HCT116 (cell line): ENCODE measurements around the gene SLC25A53. TPM values are rescaled to one million over a fixed set of nuclear protein-coding genes. Genes with fewer than 3 reads are reported as not detected.

ENCODE experiments used
- ATAC-seq: fragments of 200-7000 bp; cut with Tn5 transposase; 2 replicates; pipeline ENCODE4 v1.9.1; 2020; ENCODE audit warnings: mild to moderate bottlenecking, moderate library complexity
- BruUV-seq: library from RNA; stranded (reverse); fragments of 400-500 nt; replicated peaks from 2 replicates; lab custom pipeline; 2021; lab: Mats Ljungman, UMichigan
- CTCF ChIA-PET: fragments of 300-600 bp; sonication (Branson Sonifier 250); formaldehyde crosslinking; loops from one replicate; lab custom pipeline; 2021; ENCODE audit warnings: antibody characterized with exemption; lab: Charles Lee
- POLR2A ChIA-PET: fragments of 300-600, 350-600 bp; sonication (Branson Sonifier 250); formaldehyde crosslinking; loops from one replicate; lab custom pipeline; 2021; ENCODE audit warnings: antibody characterized with exemption; lab: Charles Lee
- RAD21 ChIA-PET, 2 experiments: fragments of 300-600 bp; sonication (Branson Sonifier 250); formaldehyde crosslinking; loops; one replicate each; lab custom pipeline; 2023; ENCODE audit warnings: low total read pairs in 2 of 2; ENCODE audit not compliant: uncharacterized antibody in 2 of 2, unreplicated experiment in 2 of 2, low non-redundant PET in 1 of 2; lab: Charles Lee
- DNase-seq: peaks from one replicate; pipeline ENCODE4 v3.0.0-alpha.2; 2010; ENCODE audit warnings: low read depth, low spot score
- H2AFZ ChIP-seq: fragments of 200-600 bp; shearing (Covaris generic), sonication (generic); 2 replicates; pipeline ENCODE4 v1.6.1; 2017; ENCODE audit warnings: low read depth, mixed run types, mixed read lengths, antibody characterized with exemption, low read length; ENCODE audit not compliant: poor library complexity, severe bottlenecking
- H3K27ac ChIP-seq: 2 replicates; pipeline ENCODE4 v1.5.1; 2012; ENCODE audit warnings: low read depth, low read length
- H3K27me3 ChIP-seq: fragments of 200-600 bp; sonication (generic); 2 replicates; pipeline ENCODE4 v1.6.1; 2016; ENCODE audit warnings: mixed run types, low read length, mixed read lengths; ENCODE audit not compliant: insufficient read depth
- H3K36me3 ChIP-seq, 2 experiments: fragments of 200-500 bp in 1 of 2; fragments of 200-600 bp in 1 of 2; sonication (Bioruptor generic) in 1 of 2; sonication (generic) in 1 of 2; 2 replicates each; pipeline versions ENCODE4 v1.5.1 to v1.6.1; 2014 to 2016; ENCODE audit warnings: low read length in 2 of 2, inconsistent platforms in 1 of 2, mixed read lengths in 1 of 2, mixed run types in 1 of 2; ENCODE audit not compliant: insufficient read depth in 2 of 2, control insufficient read depth in 1 of 2
- H3K4me1 ChIP-seq, 2 experiments: fragments of 200-600 bp in 1 of 2; sonication (generic) in 1 of 2; 2 replicates each; pipeline versions ENCODE4 v1.5.1 to v1.6.1; 2012 to 2017; ENCODE audit warnings: low read length in 2 of 2, inconsistent platforms in 1 of 2, mild to moderate bottlenecking in 1 of 2, mixed read lengths in 1 of 2, mixed run types in 1 of 2, moderate library complexity in 1 of 2; ENCODE audit not compliant: insufficient read depth in 2 of 2, control insufficient read depth in 1 of 2
- H3K4me2 ChIP-seq: fragments of 200-600 bp; sonication (generic); 2 replicates; pipeline ENCODE4 v1.6.1; 2017; ENCODE audit warnings: mixed run types, low read length, mixed read lengths
- H3K4me3 ChIP-seq, 2 experiments: fragments of 200-600 bp in 1 of 2; sonication (generic) in 1 of 2; replicated peaks in 1 of 2; 2 replicates each; pipeline ENCODE4 v1.5.1; 2011 to 2016; ENCODE audit warnings: low read length in 2 of 2, control low read depth in 1 of 2, low read depth in 1 of 2, mild to moderate bottlenecking in 1 of 2, mixed read lengths in 1 of 2, mixed run types in 1 of 2
- H3K79me2 ChIP-seq: fragments of 200-600 bp; sonication (generic); 2 replicates; pipeline ENCODE4 v1.6.1; 2017; ENCODE audit warnings: mild to moderate bottlenecking, mixed run types, low read length, moderate library complexity, mixed read lengths; ENCODE audit not compliant: insufficient read depth
- H3K9ac ChIP-seq: fragments of 200-600 bp; sonication (generic); 2 replicates; pipeline ENCODE4 v1.6.1; 2016; ENCODE audit warnings: low read length, mixed read lengths
- H3K9me2 ChIP-seq: fragments of 200-600 bp; sonication (generic), shearing (Covaris generic); 2 replicates; pipeline ENCODE4 v1.6.1; 2017; ENCODE audit warnings: mixed run types, mild to moderate bottlenecking, moderate library complexity; ENCODE audit not compliant: insufficient read depth
- H3K9me3 ChIP-seq, 2 experiments: fragments of 200-500 bp in 1 of 2; fragments of 200-600 bp in 1 of 2; sonication (Bioruptor generic) in 1 of 2; sonication (generic) in 1 of 2; 2 replicates each; pipeline ENCODE4 v1.6.1; 2014 to 2017; ENCODE audit warnings: low read length in 2 of 2, mixed read lengths in 2 of 2, inconsistent platforms in 1 of 2, low read depth in 1 of 2, mild to moderate bottlenecking in 1 of 2, mixed run types in 1 of 2, moderate library complexity in 1 of 2; ENCODE audit not compliant: control insufficient read depth in 1 of 2, insufficient read depth in 1 of 2
- H4K20me1 ChIP-seq: fragments of 200-600 bp; sonication (generic), shearing (Covaris generic); 2 replicates; pipeline ENCODE4 v1.6.1; 2017; ENCODE audit warnings: mixed run types, mild to moderate bottlenecking, moderate library complexity; ENCODE audit not compliant: insufficient read depth
- CBX3 ChIP-seq: IDR thresholded peaks from 2 replicates; pipeline ENCODE4 v1.6.1; 2012; ENCODE audit warnings: low read depth
- CEBPB ChIP-seq: IDR thresholded peaks from 2 replicates; pipeline ENCODE4 v1.6.1; 2012; ENCODE audit warnings: low read depth
- ELF1 ChIP-seq: IDR thresholded peaks from 2 replicates; pipeline ENCODE4 v1.6.1; 2012; ENCODE audit warnings: low read depth, borderline replicate concordance
- FOSL1 ChIP-seq: IDR thresholded peaks from 2 replicates; pipeline ENCODE4 v1.6.1; 2012; ENCODE audit warnings: low read depth
- SRF ChIP-seq: IDR thresholded peaks from 2 replicates; pipeline ENCODE4 v1.6.1; 2012; ENCODE audit warnings: low read depth
- TCF7L2 ChIP-seq: IDR thresholded peaks from 2 replicates; pipeline ENCODE4 v1.7.0; 2011; ENCODE audit warnings: borderline replicate concordance, inconsistent platforms; ENCODE audit not compliant: insufficient read depth, insufficient read length; ENCODE audit errors: extremely low read depth
- intact Hi-C: fragments of 100-400 bp; cut with micrococcal nuclease; formaldehyde crosslinking; loops from 2 replicates; pipeline ENCODE4 v1.10.0; 2022
- total RNA-seq: library from RNA; stranded (reverse); gene quantifications from one replicate; pipeline ENCODE4 v1.2.1, GENCODE V29; 2021; ENCODE audit not compliant: unreplicated experiment
- TF ChIP-seq, protein P1 (sequence below), 3 experiments: fragments of 200-600 bp in 1 of 3; sonication (generic) in 1 of 3; IDR thresholded peaks in 2 of 3; conservative IDR thresholded peaks in 1 of 3; 2 replicates each; pipeline ENCODE4 v1.5.1; 2012 to 2017; ENCODE audit warnings: low read depth in 2 of 3, low read length in 2 of 3, antibody characterized with exemption in 1 of 3, borderline replicate concordance in 1 of 3, control low read depth in 1 of 3, mild to moderate bottlenecking in 1 of 3, mixed read lengths in 1 of 3, mixed run types in 1 of 3, moderate library complexity in 1 of 3; ENCODE audit not compliant: insufficient read depth in 1 of 3
- TF ChIP-seq, protein P2 (sequence below): IDR thresholded peaks from 2 replicates; pipeline ENCODE4 v1.6.1; 2012; ENCODE audit warnings: low read depth

The SLC25A53 gene
- total RNA-seq, 1 experiment from 2014 or later = 3.4 TPM

DNA sequence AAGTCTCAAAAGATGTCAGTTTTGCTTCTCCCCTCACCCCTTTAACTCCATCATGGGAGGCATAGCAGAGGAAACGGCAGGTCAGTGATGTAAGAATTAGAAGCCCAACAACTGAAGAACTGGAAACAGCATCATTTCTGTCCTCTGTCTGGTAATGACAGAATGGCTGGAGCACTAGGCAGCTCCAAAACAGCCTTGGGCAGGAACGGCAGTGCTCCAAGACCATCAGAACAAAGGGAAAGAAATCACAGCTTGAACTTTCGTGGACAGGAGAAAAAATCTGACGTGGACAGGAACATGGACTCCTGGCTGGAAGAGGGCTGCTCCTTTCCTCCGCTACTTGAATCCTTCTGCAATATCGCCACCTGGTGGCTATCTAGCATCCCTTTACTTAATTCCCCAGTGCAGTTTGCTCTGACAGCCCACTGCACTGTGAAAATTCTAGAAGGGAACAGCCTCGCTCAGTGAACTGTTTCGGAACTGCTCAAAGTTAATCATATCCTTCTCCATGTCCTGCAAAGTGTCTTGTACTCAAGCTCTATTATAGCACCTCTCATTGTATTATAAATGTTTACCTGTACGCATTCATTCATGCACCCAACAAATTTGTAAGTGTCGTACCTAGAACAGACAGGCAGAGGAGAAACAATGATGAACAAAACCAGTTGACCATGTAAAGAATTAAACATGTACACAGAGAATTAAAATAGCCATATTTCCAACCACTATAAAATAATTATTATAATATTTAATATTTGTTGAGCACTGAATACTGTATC lies 20.4 kb downstream of the SLC25A53 start (continued):
- TF ChIP-seq, protein P1, sequence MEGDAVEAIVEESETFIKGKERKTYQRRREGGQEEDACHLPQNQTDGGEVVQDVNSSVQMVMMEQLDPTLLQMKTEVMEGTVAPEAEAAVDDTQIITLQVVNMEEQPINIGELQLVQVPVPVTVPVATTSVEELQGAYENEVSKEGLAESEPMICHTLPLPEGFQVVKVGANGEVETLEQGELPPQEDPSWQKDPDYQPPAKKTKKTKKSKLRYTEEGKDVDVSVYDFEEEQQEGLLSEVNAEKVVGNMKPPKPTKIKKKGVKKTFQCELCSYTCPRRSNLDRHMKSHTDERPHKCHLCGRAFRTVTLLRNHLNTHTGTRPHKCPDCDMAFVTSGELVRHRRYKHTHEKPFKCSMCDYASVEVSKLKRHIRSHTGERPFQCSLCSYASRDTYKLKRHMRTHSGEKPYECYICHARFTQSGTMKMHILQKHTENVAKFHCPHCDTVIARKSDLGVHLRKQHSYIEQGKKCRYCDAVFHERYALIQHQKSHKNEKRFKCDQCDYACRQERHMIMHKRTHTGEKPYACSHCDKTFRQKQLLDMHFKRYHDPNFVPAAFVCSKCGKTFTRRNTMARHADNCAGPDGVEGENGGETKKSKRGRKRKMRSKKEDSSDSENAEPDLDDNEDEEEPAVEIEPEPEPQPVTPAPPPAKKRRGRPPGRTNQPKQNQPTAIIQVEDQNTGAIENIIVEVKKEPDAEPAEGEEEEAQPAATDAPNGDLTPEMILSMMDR (IDR thresholded peaks at IDR 0.05 in 2 of 3, conservative IDR thresholded peaks at IDR 0.05 in 1 of 3; ENCODE audit: borderline replicate concordance in 1 of 3, insufficient read depth in 1 of 3, low read depth in 2 of 3, low read length in 2 of 3) = peak; percentile 49 to 56 (median 54); a peak in 5 of 6 replicates
- TF ChIP-seq TCF7L2 (no peak), CEBPB (no peak)

DNA sequence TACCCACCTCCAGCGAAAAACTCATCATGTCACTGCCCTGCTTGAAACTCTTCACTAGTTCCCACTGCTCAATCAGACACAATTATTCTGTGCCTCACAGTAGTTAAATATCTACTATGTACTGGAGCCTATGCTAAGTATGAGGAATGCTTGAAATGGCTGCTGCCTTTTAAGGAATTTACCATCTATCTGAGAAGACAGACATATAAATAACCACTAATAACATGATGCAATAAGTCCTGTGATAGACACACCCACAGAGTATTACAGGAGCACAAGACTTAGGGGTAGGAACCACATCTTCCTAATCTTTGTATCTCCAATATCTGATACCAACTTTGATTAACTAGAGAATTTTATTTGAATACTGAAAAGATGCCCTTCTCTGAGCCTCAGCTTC lies 21.1 kb downstream of the SLC25A53 start:
- Histone ChIP-seq H3K9me3 (no peaks in the 10 kb centered on the region), H3K79me2 (no peaks in the 10 kb centered on the region), H4K20me1 (no peaks in the 10 kb centered on the region), H3K27me3 (no peaks in the 10 kb centered on the region), H3K9ac (no peak overlapping the region), H3K4me3 (no peak overlapping the region), H3K36me3 (no peaks in the 10 kb centered on the region), H3K4me1 (0 out of 4 replicates have a peak, but pooled peaks cover 0 to 2% of the 10 kb centered on the region in 2 experiments), H3K27ac (no peak overlapping the region), H2AFZ (no peak overlapping the region), H3K4me2 (no peak overlapping the region), H3K9me2 (no peaks in the 10 kb centered on the region)
- CTCF ChIA-PET = interaction anchor here (1.4 kb wide), 1 partner anchor 291 kb away, joined by 5 read pairs; no protein-coding TSS in a partner anchor
- POLR2A ChIA-PET = no interaction called here
- ATAC-seq = no peak
- no TSS peak for BruUV-seq
- RAD21 ChIA-PET = no interaction called here
- no peak for DNase-seq
- intact Hi-C loops = loop anchor here (1.0 to 10.0 kb wide), 3 partner anchors 37 to 601 kb away; no protein-coding TSS in a partner anchor
- TF ChIP-seq, protein P2, sequence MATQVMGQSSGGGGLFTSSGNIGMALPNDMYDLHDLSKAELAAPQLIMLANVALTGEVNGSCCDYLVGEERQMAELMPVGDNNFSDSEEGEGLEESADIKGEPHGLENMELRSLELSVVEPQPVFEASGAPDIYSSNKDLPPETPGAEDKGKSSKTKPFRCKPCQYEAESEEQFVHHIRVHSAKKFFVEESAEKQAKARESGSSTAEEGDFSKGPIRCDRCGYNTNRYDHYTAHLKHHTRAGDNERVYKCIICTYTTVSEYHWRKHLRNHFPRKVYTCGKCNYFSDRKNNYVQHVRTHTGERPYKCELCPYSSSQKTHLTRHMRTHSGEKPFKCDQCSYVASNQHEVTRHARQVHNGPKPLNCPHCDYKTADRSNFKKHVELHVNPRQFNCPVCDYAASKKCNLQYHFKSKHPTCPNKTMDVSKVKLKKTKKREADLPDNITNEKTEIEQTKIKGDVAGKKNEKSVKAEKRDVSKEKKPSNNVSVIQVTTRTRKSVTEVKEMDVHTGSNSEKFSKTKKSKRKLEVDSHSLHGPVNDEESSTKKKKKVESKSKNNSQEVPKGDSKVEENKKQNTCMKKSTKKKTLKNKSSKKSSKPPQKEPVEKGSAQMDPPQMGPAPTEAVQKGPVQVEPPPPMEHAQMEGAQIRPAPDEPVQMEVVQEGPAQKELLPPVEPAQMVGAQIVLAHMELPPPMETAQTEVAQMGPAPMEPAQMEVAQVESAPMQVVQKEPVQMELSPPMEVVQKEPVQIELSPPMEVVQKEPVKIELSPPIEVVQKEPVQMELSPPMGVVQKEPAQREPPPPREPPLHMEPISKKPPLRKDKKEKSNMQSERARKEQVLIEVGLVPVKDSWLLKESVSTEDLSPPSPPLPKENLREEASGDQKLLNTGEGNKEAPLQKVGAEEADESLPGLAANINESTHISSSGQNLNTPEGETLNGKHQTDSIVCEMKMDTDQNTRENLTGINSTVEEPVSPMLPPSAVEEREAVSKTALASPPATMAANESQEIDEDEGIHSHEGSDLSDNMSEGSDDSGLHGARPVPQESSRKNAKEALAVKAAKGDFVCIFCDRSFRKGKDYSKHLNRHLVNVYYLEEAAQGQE = no peak
- TF ChIP-seq FOSL1 (no peak), ELF1 (no peak), CBX3 (no peak), SRF (no peak)
